T47D (cell line): Measurements from ENCODE around the gene GOLPH3.

Source experiments
- DNase-seq, 2 experiments: peaks; one replicate each; pipeline versions ENCODE4 v3.0.0 to v3.0.0-alpha.2; 2011 to 2012; ENCODE audit warnings: low read depth in 1 of 2, low spot score in 1 of 2
- JUND ChIP-seq: IDR thresholded peaks from 2 replicates; pipeline ENCODE4 v1.6.1; 2012; ENCODE audit warnings: low read depth
- in situ Hi-C: cut with HindIII; loops from 2 replicates; pipeline ENCODE4 v1.10.0; 2016; ENCODE audit warnings: low sequenced_read_pairs, low pct_unique_long_range_greater_than_20kb

Gene GOLPH3

DNA sequence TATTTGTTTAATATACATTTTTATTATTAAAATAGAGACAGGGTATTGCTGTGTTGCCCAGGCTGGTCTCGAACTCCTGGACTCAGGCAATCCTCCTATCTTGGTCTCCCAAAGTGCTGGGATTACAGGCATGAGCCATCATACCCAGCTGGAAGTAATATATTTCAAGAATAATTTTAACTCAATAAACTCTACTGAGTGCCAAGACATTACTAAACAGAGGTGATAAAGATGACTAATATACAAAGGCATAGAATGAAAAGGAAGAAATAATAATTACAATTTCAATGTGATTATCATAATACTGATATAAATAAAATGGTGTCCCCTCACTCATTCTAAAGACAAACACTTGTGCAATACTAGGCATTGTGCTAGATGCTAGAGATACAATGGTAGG is 13.9 kb downstream of the GOLPH3 start:
- in situ Hi-C loops = no loop called here
- TF ChIP-seq JUND = no peak
- DNase-seq = no peak

DNA sequence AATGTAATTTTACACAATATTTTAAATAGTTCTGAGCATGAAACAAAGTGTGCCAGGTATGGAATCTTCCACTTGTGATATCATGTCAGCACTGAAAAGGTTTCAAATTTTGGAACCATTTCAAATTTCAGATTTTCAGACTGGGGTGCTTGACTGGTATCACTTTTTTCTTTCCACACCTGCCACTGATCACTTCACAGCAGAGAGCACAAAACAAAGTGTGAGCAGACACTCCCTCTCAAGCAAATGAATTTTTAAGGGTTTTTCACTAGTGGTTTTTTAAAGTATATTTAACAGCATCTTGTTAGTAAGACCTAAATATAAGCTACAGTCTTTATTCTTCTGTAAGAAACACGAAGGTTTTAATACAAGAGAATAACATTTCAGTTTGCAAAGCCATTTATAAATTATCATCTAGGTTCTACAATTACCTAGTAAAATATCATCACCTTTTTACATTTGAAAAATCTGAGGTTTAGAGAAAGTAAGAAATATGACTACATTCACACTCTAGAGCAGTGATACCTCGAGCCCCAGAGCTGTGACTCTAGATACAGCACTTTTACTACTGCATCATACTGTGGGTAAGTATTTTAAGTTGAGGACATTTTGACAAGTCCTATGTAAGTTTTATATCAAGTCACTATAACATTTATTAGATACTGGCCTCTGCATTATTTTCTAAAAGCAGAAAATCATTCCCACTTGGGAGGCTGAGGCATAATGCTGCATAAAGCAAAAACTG is 14.6 kb downstream of the GOLPH3 start:
- no peak for DNase-seq
- TF ChIP-seq JUND = no peak
- in situ Hi-C loops = no loop called here

DNA sequence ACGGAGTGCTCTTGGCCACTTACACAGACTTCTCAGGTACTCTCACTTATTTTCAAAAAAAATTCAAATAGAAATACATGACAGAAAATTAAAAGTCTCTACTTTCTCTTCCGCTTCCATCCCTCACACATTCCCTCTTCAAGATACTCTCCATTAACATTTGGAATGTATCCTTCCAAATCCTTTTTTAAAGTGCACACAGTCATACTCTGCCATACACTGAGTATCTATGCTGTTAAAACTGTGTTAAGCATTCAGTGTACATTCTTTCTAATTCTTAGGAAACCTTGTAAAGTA is 15.5 kb downstream of the GOLPH3 start:
- in situ Hi-C loops = no loop called here
- TF ChIP-seq JUND = no peak
- no peak for DNase-seq

- TF ChIP-seq JUND = no peak
- no peak for DNase-seq
- in situ Hi-C loops = no loop called here
These were observed 17.0 kb downstream of the GOLPH3 start for GRCh38 chr5:32157078-32157477.

GRCh38 chr5:32156635-32157034 is 17.5 kb downstream of the GOLPH3 start:
- no peak for DNase-seq
- TF ChIP-seq JUND = no peak
- in situ Hi-C loops = no loop called here

GRCh38 chr5:32155211-32155610 is 18.9 kb downstream of the GOLPH3 start:
- DNase-seq = no peak
- TF ChIP-seq JUND = no peak
- in situ Hi-C loops = no loop called here

GRCh38 chr5:32153723-32154122 is 20.4 kb downstream of the GOLPH3 start:
- no peak for DNase-seq
- no peak for TF ChIP-seq JUND
- in situ Hi-C loops = no loop called here

DNA sequence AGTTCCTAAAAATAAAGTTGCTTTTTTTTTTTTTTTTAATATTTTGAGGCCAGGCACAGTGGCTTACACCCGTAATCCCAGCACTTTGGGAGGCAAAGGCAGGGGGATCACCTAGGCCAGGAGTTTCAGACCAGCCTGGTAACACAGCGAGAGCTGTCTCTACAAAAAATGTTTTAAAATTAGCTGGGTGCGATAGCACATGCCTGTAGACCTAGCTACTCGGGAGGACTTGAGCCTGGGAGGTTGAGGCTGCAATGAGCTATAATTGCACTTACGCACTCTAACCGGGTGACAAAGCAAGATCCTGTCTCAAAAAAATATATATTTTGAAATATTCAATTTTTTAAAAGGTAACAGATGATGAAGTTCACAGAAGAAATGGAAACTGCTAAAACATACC is 22.9 kb downstream of the GOLPH3 start:
- in situ Hi-C loops = no loop called here
- no peak for TF ChIP-seq JUND
- no peak for DNase-seq

- TF ChIP-seq JUND = no peak
These were observed 23.8 kb downstream of the GOLPH3 start for GRCh38 chr5:32150366-32150765.

DNA sequence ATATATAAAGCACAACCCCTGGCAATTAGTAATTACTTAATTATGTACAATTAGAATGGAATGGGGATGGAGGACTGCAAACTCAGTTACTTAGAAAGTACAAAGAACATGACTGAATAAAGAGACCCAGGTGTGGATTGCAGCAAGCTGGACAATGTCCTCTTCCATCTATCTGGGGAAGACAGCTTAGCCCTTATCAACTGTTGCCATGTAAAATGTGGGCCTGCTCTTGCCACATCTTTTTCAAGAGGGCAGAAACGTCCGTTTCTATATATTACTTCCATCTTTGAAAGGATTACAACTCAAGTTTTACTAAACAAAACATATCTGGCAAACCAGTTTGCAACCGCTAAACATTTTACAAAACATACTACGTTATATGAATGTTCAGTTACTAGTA is 26.2 kb downstream of the GOLPH3 start:
- in situ Hi-C loops = no loop called here
- TF ChIP-seq JUND = no peak
- no peak for DNase-seq

More at GRCh38 chr5:32150366-32150765, 23.8 kb downstream of the GOLPH3 start:
- no peak for DNase-seq
- in situ Hi-C loops = no loop called here

DNA sequence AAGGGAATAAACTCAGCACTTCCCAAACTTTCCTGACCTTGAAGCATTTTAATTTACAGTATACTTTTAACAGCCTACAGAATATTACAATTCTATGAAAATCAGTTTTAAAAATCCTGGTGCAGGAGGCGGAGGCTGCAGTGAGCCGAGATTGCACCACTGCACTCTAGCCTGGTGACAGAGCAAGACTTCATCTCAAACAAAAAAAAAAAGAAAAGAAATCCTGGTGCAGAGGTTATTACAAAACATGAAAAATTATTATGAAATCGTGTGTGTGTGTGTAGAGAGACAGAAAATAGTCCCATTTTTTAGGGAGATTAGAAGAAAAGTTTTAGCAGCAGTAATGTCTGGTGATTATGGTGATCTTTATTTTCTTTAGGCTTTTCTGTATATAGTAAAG is 26.9 kb downstream of the GOLPH3 start:
- TF ChIP-seq JUND = no peak
- no peak for DNase-seq
- in situ Hi-C loops = no loop called here

- no peak for TF ChIP-seq JUND
- in situ Hi-C loops = no loop called here
- no peak for DNase-seq
These were observed 28.7 kb downstream of the GOLPH3 start for GRCh38 chr5:32145378-32145777.

- DNase-seq = peak in 1 of 2 experiments; percentile 64
- in situ Hi-C loops = no loop called here
- no peak for TF ChIP-seq JUND
These were observed 29.5 kb downstream of the GOLPH3 start for GRCh38 chr5:32144378-32145207.
